HCT116 (cell line): ENCODE measurements around the gene THSD4. TPM values are rescaled to one million over a fixed set of nuclear protein-coding genes. Genes with fewer than 3 reads are reported as not detected.

ENCODE experiments used
- ATAC-seq: fragments of 200-7000 bp; cut with Tn5 transposase; 2 replicates; pipeline ENCODE4 v1.9.1; 2020; ENCODE audit warnings: mild to moderate bottlenecking, moderate library complexity
- BruUV-seq: library from RNA; stranded (reverse); fragments of 400-500 nt; replicated peaks from 2 replicates; lab custom pipeline; 2021; lab: Mats Ljungman, UMichigan
- CTCF ChIA-PET: fragments of 300-600 bp; sonication (Branson Sonifier 250); formaldehyde crosslinking; loops from one replicate; lab custom pipeline; 2021; ENCODE audit warnings: antibody characterized with exemption; lab: Charles Lee
- POLR2A ChIA-PET: fragments of 300-600, 350-600 bp; sonication (Branson Sonifier 250); formaldehyde crosslinking; loops from one replicate; lab custom pipeline; 2021; ENCODE audit warnings: antibody characterized with exemption; lab: Charles Lee
- RAD21 ChIA-PET, 2 experiments: fragments of 300-600 bp; sonication (Branson Sonifier 250); formaldehyde crosslinking; loops; one replicate each; lab custom pipeline; 2023; ENCODE audit warnings: low total read pairs in 2 of 2; ENCODE audit not compliant: uncharacterized antibody in 2 of 2, unreplicated experiment in 2 of 2, low non-redundant PET in 1 of 2; lab: Charles Lee
- DNase-seq: peaks from one replicate; pipeline ENCODE4 v3.0.0-alpha.2; 2010; ENCODE audit warnings: low read depth, low spot score
- H2AFZ ChIP-seq: fragments of 200-600 bp; shearing (Covaris generic), sonication (generic); 2 replicates; pipeline ENCODE4 v1.6.1; 2017; ENCODE audit warnings: low read depth, mixed run types, mixed read lengths, antibody characterized with exemption, low read length; ENCODE audit not compliant: poor library complexity, severe bottlenecking
- H3K27ac ChIP-seq: 2 replicates; pipeline ENCODE4 v1.5.1; 2012; ENCODE audit warnings: low read depth, low read length
- H3K27me3 ChIP-seq: fragments of 200-600 bp; sonication (generic); 2 replicates; pipeline ENCODE4 v1.6.1; 2016; ENCODE audit warnings: mixed run types, low read length, mixed read lengths; ENCODE audit not compliant: insufficient read depth
- H3K36me3 ChIP-seq, 2 experiments: fragments of 200-500 bp in 1 of 2; fragments of 200-600 bp in 1 of 2; sonication (Bioruptor generic) in 1 of 2; sonication (generic) in 1 of 2; 2 replicates each; pipeline versions ENCODE4 v1.5.1 to v1.6.1; 2014 to 2016; ENCODE audit warnings: low read length in 2 of 2, inconsistent platforms in 1 of 2, mixed read lengths in 1 of 2, mixed run types in 1 of 2; ENCODE audit not compliant: insufficient read depth in 2 of 2, control insufficient read depth in 1 of 2
- H3K4me1 ChIP-seq, 2 experiments: fragments of 200-600 bp in 1 of 2; sonication (generic) in 1 of 2; 2 replicates each; pipeline versions ENCODE4 v1.5.1 to v1.6.1; 2012 to 2017; ENCODE audit warnings: low read length in 2 of 2, inconsistent platforms in 1 of 2, mild to moderate bottlenecking in 1 of 2, mixed read lengths in 1 of 2, mixed run types in 1 of 2, moderate library complexity in 1 of 2; ENCODE audit not compliant: insufficient read depth in 2 of 2, control insufficient read depth in 1 of 2
- H3K4me2 ChIP-seq: fragments of 200-600 bp; sonication (generic); 2 replicates; pipeline ENCODE4 v1.6.1; 2017; ENCODE audit warnings: mixed run types, low read length, mixed read lengths
- H3K4me3 ChIP-seq, 2 experiments: fragments of 200-600 bp in 1 of 2; sonication (generic) in 1 of 2; replicated peaks in 1 of 2; 2 replicates each; pipeline ENCODE4 v1.5.1; 2011 to 2016; ENCODE audit warnings: low read length in 2 of 2, control low read depth in 1 of 2, low read depth in 1 of 2, mild to moderate bottlenecking in 1 of 2, mixed read lengths in 1 of 2, mixed run types in 1 of 2
- H3K79me2 ChIP-seq: fragments of 200-600 bp; sonication (generic); 2 replicates; pipeline ENCODE4 v1.6.1; 2017; ENCODE audit warnings: mild to moderate bottlenecking, mixed run types, low read length, moderate library complexity, mixed read lengths; ENCODE audit not compliant: insufficient read depth
- H3K9ac ChIP-seq: fragments of 200-600 bp; sonication (generic); 2 replicates; pipeline ENCODE4 v1.6.1; 2016; ENCODE audit warnings: low read length, mixed read lengths
- H3K9me2 ChIP-seq: fragments of 200-600 bp; sonication (generic), shearing (Covaris generic); 2 replicates; pipeline ENCODE4 v1.6.1; 2017; ENCODE audit warnings: mixed run types, mild to moderate bottlenecking, moderate library complexity; ENCODE audit not compliant: insufficient read depth
- H3K9me3 ChIP-seq, 2 experiments: fragments of 200-500 bp in 1 of 2; fragments of 200-600 bp in 1 of 2; sonication (Bioruptor generic) in 1 of 2; sonication (generic) in 1 of 2; 2 replicates each; pipeline ENCODE4 v1.6.1; 2014 to 2017; ENCODE audit warnings: low read length in 2 of 2, mixed read lengths in 2 of 2, inconsistent platforms in 1 of 2, low read depth in 1 of 2, mild to moderate bottlenecking in 1 of 2, mixed run types in 1 of 2, moderate library complexity in 1 of 2; ENCODE audit not compliant: control insufficient read depth in 1 of 2, insufficient read depth in 1 of 2
- H4K20me1 ChIP-seq: fragments of 200-600 bp; sonication (generic), shearing (Covaris generic); 2 replicates; pipeline ENCODE4 v1.6.1; 2017; ENCODE audit warnings: mixed run types, mild to moderate bottlenecking, moderate library complexity; ENCODE audit not compliant: insufficient read depth
- CBX3 ChIP-seq: IDR thresholded peaks from 2 replicates; pipeline ENCODE4 v1.6.1; 2012; ENCODE audit warnings: low read depth
- CEBPB ChIP-seq: IDR thresholded peaks from 2 replicates; pipeline ENCODE4 v1.6.1; 2012; ENCODE audit warnings: low read depth
- ELF1 ChIP-seq: IDR thresholded peaks from 2 replicates; pipeline ENCODE4 v1.6.1; 2012; ENCODE audit warnings: low read depth, borderline replicate concordance
- EZH2 ChIP-seq: fragments of 200-600 bp; sonication (generic); IDR thresholded peaks from 2 replicates; pipeline ENCODE4 v1.6.1; 2017; ENCODE audit warnings: antibody characterized with exemption, mixed run types
- EZH2phosphoT487 ChIP-seq: fragments of 200-600 bp; IDR thresholded peaks from 2 replicates; pipeline ENCODE4 v1.6.1; 2018; ENCODE audit warnings: antibody characterized with exemption, borderline replicate concordance
- JUND ChIP-seq: IDR thresholded peaks from 2 replicates; pipeline ENCODE4 v1.6.1; 2012
- POLR2A ChIP-seq: IDR thresholded peaks from 2 replicates; pipeline ENCODE4 v1.7.0; 2011; ENCODE audit warnings: borderline replicate concordance; ENCODE audit not compliant: insufficient read depth, insufficient read length; ENCODE audit errors: extremely low read depth
- POLR2AphosphoS5 ChIP-seq: IDR thresholded peaks from 2 replicates; pipeline ENCODE4 v1.6.1; 2011; ENCODE audit warnings: mild to moderate bottlenecking, low read depth, low read length, moderate library complexity
- RAD21 ChIP-seq: IDR thresholded peaks from 2 replicates; pipeline ENCODE4 v1.6.1; 2012; ENCODE audit warnings: low read depth, mild to moderate bottlenecking
- SIN3A ChIP-seq: IDR thresholded peaks from 2 replicates; pipeline ENCODE4 v1.6.1; 2012; ENCODE audit warnings: low read depth
- SP1 ChIP-seq: IDR thresholded peaks from 2 replicates; pipeline ENCODE4 v1.6.1; 2012; ENCODE audit warnings: low read depth
- TCF7L2 ChIP-seq: IDR thresholded peaks from 2 replicates; pipeline ENCODE4 v1.7.0; 2011; ENCODE audit warnings: borderline replicate concordance, inconsistent platforms; ENCODE audit not compliant: insufficient read depth, insufficient read length; ENCODE audit errors: extremely low read depth
- YY1 ChIP-seq: IDR thresholded peaks from 2 replicates; pipeline ENCODE4 v1.6.1; 2011; ENCODE audit warnings: low read length, low read depth, moderate library complexity, mild to moderate bottlenecking; ENCODE audit not compliant: insufficient replicate concordance; ENCODE audit errors: extremely low read depth
- intact Hi-C: fragments of 100-400 bp; cut with micrococcal nuclease; formaldehyde crosslinking; loops from 2 replicates; pipeline ENCODE4 v1.10.0; 2022
- total RNA-seq: library from RNA; stranded (reverse); gene quantifications from one replicate; pipeline ENCODE4 v1.2.1, GENCODE V29; 2021; ENCODE audit not compliant: unreplicated experiment
- TF ChIP-seq, protein P1 (sequence below): IDR thresholded peaks from 2 replicates; pipeline ENCODE4 v1.6.1; 2012; ENCODE audit warnings: low read depth
- TF ChIP-seq, protein P2 (sequence below): IDR thresholded peaks from 2 replicates; pipeline ENCODE4 v1.6.1; 2011; ENCODE audit warnings: mild to moderate bottlenecking, low read length, moderate library complexity; ENCODE audit not compliant: insufficient replicate concordance; ENCODE audit errors: extremely low read depth
- TF ChIP-seq, protein P3 (sequence below): IDR thresholded peaks from 2 replicates; pipeline ENCODE4 v1.6.1; 2012
- TF ChIP-seq, protein P4 (sequence below): IDR thresholded peaks from 2 replicates; pipeline ENCODE4 v1.6.1; 2012

The THSD4 gene
- total RNA-seq, 1 experiment from 2014 or later, result 30.5 TPM

DNA sequence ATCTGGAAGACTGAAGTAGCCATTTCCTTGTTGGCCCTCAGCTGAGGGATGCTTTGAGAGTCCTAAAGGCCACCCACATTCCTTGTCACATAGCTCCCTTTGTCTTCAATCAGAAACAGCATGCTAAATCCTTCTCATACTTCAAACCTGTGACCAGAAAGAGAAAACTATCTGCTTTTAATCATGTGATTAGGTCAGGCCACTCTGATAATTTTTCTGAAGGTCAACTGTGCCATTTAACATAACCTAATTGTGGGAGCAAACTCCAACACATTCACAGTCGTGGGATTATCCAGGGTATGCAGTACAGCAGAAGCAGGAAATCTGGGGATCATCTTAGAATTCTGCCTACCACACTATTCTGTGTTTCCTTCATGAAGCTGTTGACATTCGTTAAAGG is 471.2 kb downstream of the THSD4 start:
- no peak overlapping the region for H3K9ac ChIP-seq
- H2AFZ ChIP-seq, result no peak overlapping the region
- TF ChIP-seq CEBPB, result no peak
- no peak for TF ChIP-seq POLR2A
- no peak for TF ChIP-seq RAD21
- TF ChIP-seq, protein P1, sequence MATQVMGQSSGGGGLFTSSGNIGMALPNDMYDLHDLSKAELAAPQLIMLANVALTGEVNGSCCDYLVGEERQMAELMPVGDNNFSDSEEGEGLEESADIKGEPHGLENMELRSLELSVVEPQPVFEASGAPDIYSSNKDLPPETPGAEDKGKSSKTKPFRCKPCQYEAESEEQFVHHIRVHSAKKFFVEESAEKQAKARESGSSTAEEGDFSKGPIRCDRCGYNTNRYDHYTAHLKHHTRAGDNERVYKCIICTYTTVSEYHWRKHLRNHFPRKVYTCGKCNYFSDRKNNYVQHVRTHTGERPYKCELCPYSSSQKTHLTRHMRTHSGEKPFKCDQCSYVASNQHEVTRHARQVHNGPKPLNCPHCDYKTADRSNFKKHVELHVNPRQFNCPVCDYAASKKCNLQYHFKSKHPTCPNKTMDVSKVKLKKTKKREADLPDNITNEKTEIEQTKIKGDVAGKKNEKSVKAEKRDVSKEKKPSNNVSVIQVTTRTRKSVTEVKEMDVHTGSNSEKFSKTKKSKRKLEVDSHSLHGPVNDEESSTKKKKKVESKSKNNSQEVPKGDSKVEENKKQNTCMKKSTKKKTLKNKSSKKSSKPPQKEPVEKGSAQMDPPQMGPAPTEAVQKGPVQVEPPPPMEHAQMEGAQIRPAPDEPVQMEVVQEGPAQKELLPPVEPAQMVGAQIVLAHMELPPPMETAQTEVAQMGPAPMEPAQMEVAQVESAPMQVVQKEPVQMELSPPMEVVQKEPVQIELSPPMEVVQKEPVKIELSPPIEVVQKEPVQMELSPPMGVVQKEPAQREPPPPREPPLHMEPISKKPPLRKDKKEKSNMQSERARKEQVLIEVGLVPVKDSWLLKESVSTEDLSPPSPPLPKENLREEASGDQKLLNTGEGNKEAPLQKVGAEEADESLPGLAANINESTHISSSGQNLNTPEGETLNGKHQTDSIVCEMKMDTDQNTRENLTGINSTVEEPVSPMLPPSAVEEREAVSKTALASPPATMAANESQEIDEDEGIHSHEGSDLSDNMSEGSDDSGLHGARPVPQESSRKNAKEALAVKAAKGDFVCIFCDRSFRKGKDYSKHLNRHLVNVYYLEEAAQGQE, result no peak
- no peak for TF ChIP-seq TCF7L2
- TF ChIP-seq, protein P2, sequence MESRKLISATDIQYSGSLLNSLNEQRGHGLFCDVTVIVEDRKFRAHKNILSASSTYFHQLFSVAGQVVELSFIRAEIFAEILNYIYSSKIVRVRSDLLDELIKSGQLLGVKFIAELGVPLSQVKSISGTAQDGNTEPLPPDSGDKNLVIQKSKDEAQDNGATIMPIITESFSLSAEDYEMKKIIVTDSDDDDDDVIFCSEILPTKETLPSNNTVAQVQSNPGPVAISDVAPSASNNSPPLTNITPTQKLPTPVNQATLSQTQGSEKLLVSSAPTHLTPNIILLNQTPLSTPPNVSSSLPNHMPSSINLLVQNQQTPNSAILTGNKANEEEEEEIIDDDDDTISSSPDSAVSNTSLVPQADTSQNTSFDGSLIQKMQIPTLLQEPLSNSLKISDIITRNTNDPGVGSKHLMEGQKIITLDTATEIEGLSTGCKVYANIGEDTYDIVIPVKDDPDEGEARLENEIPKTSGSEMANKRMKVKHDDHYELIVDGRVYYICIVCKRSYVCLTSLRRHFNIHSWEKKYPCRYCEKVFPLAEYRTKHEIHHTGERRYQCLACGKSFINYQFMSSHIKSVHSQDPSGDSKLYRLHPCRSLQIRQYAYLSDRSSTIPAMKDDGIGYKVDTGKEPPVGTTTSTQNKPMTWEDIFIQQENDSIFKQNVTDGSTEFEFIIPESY, result no peak
- TF ChIP-seq, protein P3, sequence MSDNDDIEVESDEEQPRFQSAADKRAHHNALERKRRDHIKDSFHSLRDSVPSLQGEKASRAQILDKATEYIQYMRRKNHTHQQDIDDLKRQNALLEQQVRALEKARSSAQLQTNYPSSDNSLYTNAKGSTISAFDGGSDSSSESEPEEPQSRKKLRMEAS, result no peak
- TF ChIP-seq, protein P4, sequence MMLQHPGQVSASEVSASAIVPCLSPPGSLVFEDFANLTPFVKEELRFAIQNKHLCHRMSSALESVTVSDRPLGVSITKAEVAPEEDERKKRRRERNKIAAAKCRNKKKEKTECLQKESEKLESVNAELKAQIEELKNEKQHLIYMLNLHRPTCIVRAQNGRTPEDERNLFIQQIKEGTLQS, result no peak
- TF ChIP-seq CBX3, result no peak
- no peak for TF ChIP-seq EZH2phosphoT487
- no peak for TF ChIP-seq POLR2AphosphoS5
- TF ChIP-seq EZH2, result no peak
- TF ChIP-seq SIN3A, result no peak
- no peak for TF ChIP-seq SP1
- no peak for TF ChIP-seq ELF1
- no peak for TF ChIP-seq JUND
- TF ChIP-seq YY1, result no peak
- TF ChIP-seq, all 23 proteins: peak for 0
- Histone ChIP-seq H3K9me2 (0 out of 2 replicates have a peak, but pooled peaks cover 4% of the 10 kb centered on the region), H3K4me2 (no peak overlapping the region), H3K27me3 (no peaks in the 10 kb centered on the region), H3K4me1 (peaks cover 6 to 7% of the 10 kb centered on the region in 2 experiments; a peak in 3 of 4 replicates), H3K4me3 (no peak overlapping the region), H4K20me1 (no peaks in the 10 kb centered on the region), H3K27ac (no peak overlapping the region), H3K9me3 (no peaks in the 10 kb centered on the region), H3K36me3 (no peaks in the 10 kb centered on the region), H3K79me2 (no peaks in the 10 kb centered on the region)
- no TSS peak for BruUV-seq
- RAD21 ChIA-PET, result no interaction called here
- no peak for ATAC-seq
- CTCF ChIA-PET, result no interaction called here
- POLR2A ChIA-PET, result no interaction called here
- no peak for DNase-seq
- intact Hi-C loops, result no loop called here
